ENCODE results near the gene GAPDHS. TPM values are rescaled to one million over a fixed set of nuclear protein-coding genes. Genes with fewer than 3 reads are reported as not detected.
A peak's percentile ranks its signal among the peaks of the same experiment; 100 is the strongest.

GAPDHS gene
- total RNA-seq, 1 donor = not detected

GRCh38 chr19:35544110-35544802 lies 11.0 kb downstream of the GAPDHS start:
- H3K4me3 ChIP-seq (ENCODE audit: low read depth, low read length) = peak overlapping the region; percentile 80
- TF ChIP-seq CTCF (IDR thresholded peaks at IDR 0.05; ENCODE audit: insufficient read depth, low read depth, low read length) = no peak
- DNase-seq (ENCODE audit: low read depth) = no peak

GRCh38 chr19:35545001-35545854 lies 12.0 kb downstream of the GAPDHS start, which contains the start of gene TMEM147:
TSS of gene TMEM147 (plus strand) at chr19:35545626. CDS start at chr19:35545740, 114 bp downstream.
- no peak for TF ChIP-seq CTCF (IDR thresholded peaks at IDR 0.05; ENCODE audit: insufficient read depth, low read depth, low read length)
- peak; percentile 91 for DNase-seq (ENCODE audit: low read depth)
- peak within 1 kb of the TSS; percentile 80 for H3K4me3 ChIP-seq (ENCODE audit: low read depth, low read length)

- no peak for TF ChIP-seq CTCF (IDR thresholded peaks at IDR 0.05; ENCODE audit: insufficient read depth, low read depth, low read length)
- H3K4me3 ChIP-seq (ENCODE audit: low read depth, low read length) = peak overlapping the region; percentile 80
- no peak for DNase-seq (ENCODE audit: low read depth)
These were observed 12.7 kb downstream of the GAPDHS start for GRCh38 chr19:35545855-35546381.

- no peak for DNase-seq (ENCODE audit: low read depth)
- no peak for TF ChIP-seq CTCF (IDR thresholded peaks at IDR 0.05; ENCODE audit: insufficient read depth, low read depth, low read length)
- H3K4me3 ChIP-seq (ENCODE audit: low read depth, low read length) = peak overlapping the region; percentile 80
These were observed 13.3 kb downstream of the GAPDHS start for GRCh38 chr19:35546532-35546931.

GRCh38 chr19:35549174-35549788 lies 16.0 kb downstream of the GAPDHS start:
- DNase-seq (ENCODE audit: low read depth) = peak; percentile 75
- no peak overlapping the region for H3K4me3 ChIP-seq (ENCODE audit: low read depth, low read length)
- TF ChIP-seq CTCF (IDR thresholded peaks at IDR 0.05; ENCODE audit: insufficient read depth, low read depth, low read length) = peak; percentile 69

GRCh38 chr19:35549879-35550523 lies 16.7 kb downstream of the GAPDHS start:
- no peak for DNase-seq (ENCODE audit: low read depth)
- no peak overlapping the region for H3K4me3 ChIP-seq (ENCODE audit: low read depth, low read length)
- TF ChIP-seq CTCF (IDR thresholded peaks at IDR 0.05; ENCODE audit: insufficient read depth, low read depth, low read length) = no peak
